ENCODE measurements around the gene RRBP1.

The RRBP1 gene

DNA sequence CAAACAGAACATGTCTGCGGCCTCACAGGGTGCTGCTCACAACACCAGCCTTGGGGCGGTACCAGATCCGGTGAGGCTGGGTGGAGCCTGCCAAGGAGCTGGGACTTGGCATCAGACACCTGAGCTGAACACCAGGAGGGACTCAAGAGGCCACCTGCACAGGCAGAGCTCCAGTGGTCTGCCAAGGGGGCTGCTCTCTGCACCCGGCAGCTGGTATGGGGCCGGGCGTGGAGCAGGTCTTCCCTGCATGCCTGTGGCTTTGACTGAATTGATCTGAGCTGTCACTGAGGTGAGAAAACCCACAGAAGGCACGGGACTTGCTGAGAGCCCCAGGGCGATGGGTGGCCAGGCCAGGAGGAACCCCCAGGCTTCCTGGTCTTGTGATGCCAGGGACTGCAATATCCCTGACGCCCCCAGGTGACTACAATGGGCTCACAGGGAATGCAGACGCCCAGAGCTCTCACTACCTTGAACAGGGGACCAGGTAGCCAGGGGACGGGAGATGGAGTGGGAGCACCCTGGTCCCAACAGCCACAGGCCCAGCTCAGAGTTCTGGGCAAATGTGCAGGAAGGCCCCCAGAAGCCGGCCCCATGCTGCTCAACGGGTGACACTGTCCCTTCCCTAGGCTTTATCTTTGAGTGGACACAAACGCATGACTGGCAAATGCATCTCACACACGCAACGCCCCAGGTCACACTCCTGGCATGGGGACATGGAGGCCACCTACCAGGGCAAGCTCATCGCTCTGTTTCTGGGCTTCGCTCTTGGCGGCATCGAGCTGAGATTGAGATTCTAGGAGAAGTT is 64.0 kb downstream of the RRBP1 start:
- no peak for DNase-seq

DNA sequence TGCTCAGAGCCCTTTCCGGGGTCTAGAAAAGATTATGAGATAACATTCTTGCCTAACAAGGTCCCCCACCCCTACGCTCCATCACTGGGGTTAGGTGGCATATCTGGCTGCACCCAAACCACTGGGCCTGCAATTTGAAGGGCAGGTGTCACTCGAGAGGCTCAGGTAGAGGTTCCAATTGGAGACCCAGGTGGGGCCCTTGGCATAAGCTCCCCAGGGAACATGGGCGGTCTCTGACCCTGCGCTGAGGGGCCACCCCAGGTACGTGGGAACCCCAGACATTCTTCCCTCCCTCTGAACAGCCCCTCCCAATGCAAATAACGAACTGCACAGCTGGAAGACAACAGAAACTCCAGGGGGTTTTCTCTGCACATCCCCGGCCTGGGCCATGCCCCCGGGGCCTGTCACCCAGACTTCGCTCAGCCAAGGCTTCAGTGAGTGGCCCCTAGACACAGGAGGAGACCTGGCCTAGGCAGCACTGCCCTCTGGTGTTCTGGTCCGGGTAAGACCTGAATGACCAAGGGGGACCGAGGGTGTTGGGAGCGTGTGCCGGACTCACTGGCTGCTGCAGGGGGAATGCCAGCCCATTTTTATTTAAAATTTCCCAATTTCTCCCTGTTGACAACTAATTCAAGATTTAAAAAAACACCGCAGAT is 64.7 kb downstream of the RRBP1 start:
- no peak for DNase-seq

DNA sequence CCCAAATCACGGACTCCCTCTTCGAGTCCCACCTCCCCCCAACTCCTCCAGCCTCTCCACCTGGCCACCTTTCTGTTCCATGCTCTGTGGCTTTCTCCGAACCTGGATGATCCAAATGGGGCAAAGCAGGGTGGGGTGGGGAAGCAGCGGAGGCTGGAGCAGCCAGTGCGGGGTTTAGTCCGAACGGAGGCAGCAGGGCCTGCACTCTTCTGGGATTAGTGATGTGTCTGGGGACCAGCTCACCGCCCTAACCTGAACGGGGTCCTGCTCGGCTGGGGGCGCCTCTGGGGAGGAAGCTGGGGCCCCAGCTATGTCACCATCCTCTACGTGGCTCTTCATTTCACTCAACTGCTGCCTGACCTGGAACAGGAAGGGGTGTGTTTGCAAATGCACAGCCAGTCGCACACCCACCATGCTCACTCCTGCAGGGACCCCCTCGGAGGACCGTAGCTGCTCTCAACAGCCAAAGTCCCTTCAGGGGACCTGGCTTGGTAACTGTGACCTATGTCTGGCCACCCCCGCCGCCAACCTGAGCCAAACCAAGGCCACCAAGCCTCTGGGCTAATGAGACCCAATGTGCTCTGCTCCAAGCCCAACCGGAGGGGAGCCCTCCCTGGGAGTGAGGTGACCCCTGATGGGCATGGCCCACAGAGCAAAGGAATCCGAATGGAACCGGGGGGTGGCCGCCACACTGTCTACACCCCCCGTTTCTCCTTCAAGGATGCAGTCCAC is 65.4 kb downstream of the RRBP1 start:
- no peak for DNase-seq

DNA sequence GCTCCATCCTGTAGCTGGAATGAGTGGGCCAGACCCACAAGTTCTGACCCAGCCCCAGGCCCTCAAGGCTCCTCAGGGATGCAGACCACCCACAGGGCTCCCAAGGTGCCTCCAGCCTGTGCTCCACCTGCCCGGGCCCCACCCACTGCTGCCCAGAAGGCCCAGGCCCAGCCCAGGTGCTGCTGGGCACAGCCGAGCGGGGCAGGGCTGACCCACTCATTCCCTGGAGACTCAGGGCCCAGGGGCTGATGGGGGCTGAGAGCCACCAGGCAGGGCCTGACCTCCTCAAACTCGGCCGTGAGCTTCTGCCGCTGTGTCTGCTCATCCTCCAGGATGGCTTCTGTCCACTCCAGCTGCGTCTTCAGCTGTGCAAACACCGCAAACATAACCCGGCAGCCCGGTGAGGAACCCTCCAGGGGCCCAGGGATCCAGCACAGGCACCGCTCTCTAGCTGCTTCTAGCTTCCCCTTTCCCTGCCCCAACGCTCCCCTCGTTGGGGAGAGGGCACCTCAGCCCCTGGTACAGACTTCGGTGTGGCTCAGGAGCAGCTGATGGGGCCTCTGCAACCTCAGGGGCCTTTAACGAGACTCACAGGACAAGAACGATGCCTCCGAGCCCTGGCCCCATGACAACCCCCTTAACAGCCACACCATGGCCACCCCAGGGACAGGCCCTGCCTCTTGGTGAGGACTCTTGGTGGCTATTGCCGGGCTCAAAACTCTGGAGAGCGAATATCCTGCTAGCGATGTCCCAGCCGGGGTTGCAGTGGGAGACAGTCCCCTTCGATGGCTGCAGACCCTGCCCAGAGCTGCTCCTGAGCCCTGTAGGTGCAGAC is 66.2 kb downstream of the RRBP1 start:
- no peak for DNase-seq

DNA sequence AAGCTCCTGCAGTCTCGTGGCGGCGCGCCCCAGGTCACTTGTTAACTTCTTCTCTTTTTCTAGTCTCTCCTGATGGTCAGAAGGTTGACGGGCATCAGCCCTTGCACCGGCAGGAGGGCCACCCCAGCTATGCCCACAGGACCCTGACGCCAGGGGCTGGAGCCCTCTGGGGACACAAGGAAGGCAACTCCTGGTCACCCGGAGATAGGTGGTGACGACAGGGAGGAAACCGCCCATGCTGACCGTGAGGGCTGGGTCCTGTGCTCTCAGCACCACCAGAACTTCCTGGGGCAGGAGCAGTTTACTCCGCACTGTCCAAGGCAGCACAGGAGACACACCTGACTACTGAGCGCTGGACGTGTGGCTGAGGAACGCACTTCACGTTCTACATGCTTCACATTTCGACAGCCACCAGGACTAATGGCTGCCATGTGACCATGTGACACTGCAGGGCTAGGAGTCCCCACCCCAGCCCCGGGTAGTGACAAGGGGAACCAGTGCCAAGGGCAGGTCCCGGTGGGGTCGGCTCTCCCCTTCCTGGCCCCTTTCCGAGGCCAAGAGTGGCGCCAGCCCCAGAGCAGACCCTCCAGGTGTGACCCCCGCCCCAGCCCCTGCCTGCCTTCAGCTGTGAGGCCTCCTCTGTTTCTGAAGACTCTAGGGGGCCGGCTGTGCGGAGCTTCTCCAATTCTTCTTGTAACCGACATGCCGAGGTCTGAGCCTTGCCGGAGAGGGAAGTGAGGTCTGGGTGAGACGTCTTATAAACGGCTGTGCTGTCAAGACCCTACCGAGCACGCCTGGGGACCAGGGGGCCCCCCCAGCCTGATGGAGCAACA is 67.0 kb downstream of the RRBP1 start:
- no peak for DNase-seq

DNA sequence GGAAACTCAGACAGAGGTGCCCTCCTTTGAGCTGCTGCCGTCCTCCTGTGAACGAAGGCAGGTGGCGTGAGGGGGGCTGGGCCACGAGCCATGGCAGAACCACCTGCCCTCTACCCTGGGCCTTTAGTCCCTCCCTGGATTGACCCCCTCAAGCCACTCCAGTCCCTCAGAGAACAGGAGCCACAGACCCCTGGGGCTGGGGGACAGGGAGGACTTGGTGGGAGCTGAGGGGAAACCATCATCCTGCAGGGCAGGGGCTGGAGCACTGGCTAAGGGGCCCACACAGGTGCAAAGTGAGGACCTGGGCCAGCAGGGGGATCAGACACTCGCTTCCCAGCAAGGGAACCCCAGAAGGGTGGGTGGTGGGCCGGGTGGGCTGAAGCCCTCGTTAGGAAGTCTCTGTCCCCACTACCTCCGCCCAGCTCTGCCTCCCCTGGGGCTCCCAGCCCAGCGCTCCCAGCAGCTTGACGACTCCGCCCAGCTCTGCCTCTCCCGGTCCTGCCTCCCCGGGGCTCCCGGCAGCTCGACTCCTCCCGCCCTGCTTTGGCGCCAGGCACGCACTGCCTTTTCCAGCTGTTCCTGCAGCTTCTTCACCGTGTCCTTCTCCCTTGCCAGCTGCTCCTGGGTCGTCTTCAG is 67.7 kb downstream of the RRBP1 start:
- DNase-seq = no peak

DNA sequence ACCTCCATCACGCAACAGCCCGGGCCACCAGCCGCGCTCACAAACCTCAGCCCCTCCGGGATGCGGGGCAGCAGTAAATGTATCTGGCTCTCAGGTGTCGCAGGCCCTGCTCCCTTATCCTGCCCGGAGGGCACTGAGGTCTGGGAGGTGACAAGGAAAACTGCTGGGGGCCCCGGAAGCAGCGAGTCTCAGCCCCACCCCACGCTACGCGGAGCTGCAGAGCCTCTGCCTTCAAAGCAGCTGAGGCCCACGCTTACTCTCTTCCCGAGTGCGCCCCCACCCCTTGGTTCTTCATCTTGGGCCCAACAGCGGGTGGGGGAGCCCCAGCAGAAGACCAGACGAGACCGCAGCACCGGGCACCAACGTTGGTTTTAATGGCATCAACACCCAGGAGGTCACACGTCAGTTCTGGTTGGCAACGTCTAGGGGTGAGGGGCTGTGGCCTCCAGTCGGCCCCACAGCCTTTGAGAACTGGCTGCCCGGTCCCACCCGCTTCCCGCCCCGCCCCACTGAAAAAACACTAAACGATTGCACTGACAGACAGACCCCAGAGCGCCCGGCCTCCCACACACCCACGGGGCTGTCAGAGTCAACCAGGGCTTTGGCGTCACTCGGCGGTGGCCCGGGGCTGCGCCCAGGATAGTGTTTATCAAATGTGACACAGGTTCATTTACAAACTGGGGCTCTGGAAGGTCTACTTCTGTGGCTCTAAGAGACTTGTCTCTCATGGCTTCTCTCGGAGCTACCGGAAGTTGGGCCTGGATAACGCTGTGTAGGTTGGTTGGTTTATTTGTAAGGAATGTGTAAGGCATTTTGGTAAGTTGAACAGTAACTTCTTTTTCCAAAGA is 68.5 kb downstream of the RRBP1 start:
- no peak for DNase-seq

DNA sequence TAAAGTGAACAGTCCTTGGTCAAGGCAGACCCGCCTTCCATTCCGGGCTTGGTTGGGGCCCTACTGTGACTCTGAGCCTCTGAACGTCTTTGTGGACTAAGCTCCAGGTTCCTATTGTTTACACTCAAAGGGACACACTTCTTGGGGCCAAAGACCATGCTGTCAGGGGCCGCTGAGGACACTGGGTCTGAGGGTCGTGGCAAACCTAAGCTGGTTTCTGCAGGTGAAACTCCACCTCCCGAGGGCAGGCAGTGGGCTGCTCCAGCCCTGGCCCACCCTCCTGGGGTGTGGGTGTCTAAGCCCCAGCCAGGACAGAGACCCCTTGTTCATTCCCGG is 69.1 kb downstream of the RRBP1 start:
- no peak for DNase-seq

DNA sequence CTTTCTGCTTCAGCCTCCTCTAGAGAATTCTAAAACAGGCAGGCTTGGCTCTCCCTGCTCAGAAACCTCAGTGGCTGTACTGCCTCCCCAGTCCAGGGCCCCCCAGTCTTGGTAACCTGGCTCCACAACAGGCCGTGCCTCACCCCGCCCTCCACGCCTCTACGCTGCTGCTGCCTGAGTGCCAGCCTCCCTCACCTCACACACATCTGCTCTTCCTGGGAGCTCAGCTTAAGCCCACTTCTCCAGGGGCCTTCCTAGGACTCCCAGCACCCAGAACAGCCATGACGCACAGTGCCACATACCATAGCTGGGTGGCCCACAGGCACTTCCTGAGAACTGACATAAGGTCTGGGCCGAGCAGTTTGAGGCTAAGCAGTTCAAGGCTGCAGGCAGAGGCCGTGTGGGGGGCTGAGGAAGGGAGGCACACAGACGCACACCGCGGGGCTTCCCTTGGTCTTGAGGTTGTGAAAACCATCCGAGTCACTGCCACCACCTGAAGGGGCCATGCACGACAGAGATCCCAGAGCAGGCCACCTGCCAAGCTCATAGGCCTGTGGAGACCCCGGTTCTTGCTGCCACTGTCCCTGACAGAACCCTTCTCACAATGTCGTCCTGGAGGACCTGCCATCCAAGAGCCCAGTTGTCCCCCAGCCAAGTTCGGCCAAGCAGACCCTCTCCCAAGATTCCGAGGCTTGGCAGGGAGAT is 69.6 kb downstream of the RRBP1 start:
- no peak for DNase-seq

DNA sequence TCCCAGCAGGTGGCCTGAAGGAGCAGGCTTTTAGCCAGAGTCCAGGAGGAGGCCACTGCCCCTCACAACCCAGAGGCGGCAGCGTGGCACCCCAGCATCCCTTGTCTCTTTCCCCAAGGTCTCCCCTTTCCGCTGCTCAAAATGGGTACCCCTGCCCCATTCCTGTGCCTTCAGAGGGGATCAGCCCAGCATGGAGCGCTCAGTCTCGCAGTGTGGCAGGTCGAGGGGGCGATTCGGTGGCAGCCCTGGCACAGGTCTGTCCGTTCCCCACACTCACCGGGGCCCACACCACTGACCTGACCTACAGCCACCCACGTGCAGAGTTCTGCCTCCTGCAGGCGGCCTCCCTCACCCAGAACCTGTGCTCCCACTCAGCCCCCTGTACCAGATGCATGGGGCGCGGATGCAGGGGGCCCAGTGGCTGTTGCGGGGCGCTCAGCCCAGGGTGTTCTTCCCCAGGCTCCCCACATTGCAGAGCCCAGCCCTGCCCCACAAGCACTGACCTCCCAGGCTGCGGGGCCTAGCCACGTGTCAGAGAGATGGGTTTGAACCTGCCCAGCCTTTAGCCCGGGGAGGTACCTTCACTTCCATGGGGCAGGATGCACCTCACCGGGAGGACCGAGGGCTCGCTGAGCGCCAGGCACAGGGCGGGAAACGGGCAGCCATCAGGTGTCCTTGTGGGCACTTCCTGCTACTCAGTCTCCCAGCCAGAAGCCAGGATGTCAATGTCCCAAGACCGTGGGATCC is 70.3 kb downstream of the RRBP1 start:
- no peak for DNase-seq

DNA sequence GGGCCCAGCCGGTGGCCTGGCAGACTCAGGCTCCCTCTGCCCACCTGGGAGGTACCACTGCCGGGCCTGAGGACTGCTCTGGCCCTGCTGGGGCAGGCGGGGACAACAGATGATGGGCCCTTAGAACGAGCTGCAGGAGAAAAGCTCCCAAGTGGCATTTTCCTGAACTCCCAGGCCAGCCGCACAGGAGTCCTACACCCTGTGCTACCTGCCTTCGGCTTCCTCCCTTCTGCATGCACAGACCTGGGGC is 70.8 kb downstream of the RRBP1 start:
- DNase-seq = no peak

DNA sequence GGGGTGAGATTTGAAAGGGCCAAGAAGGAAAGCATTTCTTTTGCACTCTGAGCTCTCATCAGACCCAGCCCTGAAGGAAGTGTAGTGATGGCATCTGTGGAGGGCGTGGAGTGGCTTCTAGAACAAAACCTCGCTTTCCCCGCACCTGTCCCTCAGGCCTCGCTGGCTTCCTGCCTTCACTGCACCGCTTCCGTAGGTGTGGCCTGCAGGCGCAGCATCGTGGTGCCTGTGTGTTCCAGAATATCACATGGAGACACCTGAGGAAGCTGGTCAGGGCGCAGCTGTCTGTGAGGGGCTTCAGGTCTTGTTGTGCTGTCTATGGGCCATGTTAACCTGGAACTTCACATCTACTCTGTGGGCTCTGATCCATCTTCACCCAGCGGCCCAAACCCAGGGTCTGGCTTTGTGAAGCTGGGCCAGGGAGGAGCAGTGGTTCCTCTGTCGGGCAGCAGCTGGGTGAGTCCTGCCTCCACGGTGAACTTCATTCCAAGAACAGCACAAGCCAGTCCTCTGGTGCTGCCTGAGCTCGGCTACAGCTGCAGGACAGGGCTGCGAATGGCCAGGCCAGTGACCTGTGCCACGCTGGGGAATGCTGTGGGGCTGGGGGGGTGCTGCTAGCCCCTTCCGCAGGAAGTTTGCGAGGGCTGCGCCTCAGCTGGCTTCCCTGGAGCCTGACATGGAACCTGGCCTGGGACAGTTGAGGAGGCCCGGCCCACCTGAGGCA is 71.3 kb downstream of the RRBP1 start:
- DNase-seq = no peak

DNA sequence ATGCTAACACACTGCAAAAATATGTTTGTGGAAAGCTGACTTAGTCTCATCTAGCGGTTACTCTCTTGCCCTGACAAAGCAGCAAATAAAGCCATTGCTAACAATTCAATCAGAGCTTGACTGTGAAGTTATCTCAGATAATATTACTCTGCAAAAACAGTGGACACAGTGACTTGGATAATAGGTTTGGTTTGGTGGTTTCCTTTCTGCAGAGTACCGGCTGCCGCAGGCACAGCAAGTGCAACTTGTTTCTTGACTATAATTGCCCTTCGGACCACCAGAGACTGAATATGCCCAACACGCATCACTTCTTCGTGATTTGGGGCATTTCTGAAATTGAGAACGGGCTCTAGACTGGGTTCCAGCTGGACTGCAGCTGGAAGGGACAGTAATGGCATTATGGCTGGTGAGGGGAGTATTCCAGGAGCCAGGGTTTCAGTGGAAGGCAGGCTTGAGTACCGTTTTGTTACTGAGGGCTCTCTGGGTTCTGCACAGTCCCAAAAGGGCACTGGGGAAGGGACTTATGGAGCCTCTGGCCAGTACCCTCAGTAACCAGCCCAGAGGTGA is 72.1 kb downstream of the RRBP1 start:
- no peak for DNase-seq

DNA sequence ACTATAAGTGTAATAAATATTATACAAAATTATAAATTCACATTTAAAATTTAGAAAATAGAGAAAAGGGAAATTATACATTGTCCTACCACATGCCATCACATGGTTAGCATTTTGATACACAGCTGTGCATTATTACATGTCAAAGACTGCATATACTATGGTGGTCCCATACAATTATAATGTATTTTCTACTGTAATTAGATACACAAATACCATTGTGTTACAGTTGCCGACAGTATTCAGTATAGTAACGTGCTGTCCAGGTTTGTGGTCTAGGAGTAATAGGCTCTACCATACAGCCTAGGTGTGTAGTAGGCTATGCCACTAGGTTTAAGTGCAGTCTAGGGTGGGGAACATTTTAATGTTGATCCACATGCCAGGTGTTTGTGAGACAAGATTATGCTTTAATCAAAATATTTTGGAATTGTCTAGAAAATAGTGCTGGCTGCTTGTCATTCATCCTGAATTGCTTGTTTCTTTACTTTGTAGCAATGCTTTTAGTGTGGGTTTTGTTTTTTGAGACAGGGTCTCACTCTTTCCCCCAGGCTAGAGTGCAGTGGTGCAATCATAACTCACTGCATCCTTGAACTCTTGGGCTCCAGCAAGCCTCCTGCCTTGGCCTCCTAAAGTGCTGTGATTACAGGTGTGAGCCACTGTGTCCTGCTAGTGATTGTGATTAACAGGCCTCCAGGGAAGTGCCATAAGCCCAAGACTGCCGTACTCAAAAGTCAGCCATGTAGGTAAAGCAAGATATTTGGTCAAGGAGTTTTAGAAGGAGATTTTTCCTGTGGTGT is 73.1 kb downstream of the RRBP1 start:
- no peak for DNase-seq

DNA sequence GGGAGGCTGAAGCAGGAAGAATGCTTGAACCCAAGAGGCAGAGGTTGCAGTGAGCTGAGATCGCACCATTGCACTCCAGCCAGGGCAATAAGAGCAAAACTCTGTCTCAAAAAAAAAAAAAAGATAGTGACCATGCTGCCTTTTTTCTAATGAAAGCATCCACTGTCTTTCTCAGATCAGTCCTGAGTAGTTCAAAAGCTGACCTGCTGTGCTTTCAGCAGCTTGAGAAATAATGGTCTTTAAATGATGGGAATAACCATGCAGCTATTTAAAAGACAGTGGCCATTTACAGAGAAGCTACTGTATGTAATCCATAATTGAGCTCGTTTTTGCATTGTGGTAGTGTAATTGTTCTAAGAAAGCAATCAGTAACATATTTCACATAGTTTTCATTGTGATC is 76.0 kb downstream of the RRBP1 start:
- no peak for DNase-seq

DNA sequence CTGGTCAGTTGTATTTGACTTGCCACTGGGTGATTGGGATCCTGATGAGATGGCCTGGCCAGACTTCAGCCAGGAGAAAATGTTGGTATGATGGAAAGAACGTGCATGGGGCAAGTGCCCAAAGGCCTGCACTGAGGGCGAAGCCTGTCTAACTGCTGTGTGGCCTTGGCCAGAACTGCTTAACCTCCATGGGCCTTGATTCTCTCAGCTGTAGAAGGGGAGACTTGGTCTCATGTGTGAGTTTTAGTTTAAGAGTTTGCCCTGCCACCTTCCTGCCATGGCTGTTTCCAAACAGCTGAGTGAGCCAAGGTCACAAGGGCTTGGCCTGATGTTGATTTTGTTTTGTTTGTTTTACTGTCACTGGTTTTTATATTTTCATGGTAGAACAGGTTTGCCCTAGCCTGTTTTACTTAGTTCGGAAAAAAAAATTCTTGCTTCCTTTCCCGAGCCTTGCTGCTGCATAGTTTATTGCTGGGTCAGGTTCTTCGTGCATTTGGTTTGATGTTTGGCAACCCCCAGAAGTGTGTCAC is 76.8 kb downstream of the RRBP1 start:
- DNase-seq = no peak

DNA sequence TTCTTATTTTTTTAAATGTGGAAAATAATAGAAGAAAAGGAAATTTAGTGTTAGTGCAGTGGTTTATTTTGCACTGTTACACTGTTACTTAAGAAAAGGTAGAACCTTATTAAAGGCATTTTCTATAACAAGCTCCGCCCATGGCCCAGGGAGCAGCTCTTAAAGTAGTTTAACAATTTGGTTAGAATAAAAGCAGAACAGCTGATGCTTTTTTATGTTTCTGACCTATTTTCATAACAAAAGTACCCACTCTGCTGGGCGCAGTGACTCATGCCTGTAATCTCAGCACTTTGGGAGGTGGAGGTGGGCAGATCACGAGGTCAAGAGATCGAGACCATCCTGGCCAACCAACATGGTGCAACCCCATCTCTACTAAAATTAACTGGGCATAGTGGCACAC is 79.5 kb downstream of the RRBP1 start:
- no peak for DNase-seq

DNA sequence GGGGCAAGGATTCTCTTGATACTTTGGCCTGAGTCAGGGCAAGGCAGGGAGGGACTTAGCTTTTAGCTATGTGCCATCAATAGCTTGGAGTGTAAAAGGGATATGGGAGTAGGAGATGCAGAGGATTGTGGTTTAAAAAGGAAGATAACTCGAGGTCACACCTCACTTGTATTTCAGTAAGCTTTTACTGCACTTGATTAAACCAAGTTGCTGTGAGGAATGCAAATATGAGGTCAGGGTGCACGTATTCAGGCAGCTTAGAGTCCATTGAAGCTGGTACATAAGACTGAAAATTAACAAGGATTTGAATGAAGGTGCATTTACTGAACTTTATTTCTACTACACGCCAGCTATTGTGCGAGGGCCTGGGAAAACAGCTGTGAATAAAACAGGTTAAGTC is 80.1 kb downstream of the RRBP1 start:
- no peak for DNase-seq

Data from NCI-H1048 (cell line).